ENCODE data around the gene NKX2-4. TPM values are rescaled to one million over a fixed set of nuclear protein-coding genes. Genes with fewer than 3 reads are reported as not detected.

NKX2-4 gene
- total and polyA plus RNA-seq, 2 donors (not counting 1 experiment from before 2014, with no cell fraction given) = not detected

DNA sequence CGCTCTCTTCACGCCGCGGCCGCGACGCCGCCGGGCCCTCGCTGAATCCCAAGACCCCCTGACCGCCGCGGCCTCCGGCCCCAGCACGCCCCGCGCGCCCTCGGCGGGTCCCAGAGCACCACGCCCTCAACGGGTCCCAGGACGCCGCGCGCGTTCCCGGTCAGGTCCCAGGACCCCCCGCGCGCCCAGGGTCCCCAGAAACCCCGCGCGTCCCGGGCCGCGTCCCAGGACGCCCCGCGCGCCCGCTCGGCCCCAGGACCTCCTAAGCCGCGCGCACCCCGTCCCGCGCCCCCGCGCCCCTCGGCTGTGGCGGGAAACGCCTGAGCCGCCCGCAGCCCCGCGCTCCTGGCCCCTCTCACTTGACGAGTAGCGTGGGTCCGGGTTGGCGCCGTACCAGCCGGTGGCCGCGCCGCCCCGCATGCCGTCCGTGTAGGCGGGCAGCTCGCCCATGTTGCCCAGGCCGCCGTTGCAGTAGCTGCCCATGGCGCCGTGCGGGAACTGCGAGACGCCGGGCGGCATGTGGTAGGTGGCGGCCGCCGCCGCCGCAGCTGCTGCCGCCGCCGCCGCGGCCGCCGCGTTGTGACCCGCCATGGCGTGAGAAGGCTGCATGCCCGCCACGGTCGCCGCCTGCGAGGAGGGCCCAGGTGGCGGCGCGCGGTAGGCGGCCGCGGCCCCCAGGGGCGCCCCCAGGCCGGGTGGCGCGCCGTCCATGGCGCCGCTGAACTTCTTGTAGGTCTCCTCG is 556 bp downstream of the NKX2-4 start:
- H3K9me3 Mint-ChIP-seq (ENCODE audit: insufficient read depth) = no peaks in the 10 kb centered on the region
- Histone ChIP-seq H3K27me3 (replicated peaks in 1 of 4; ENCODE audit: control extremely low read depth in 1 of 4, control insufficient read depth in 3 of 4, insufficient read depth in 4 of 4, low read length in 3 of 4) (peaks cover 6 to 73% (median 48%) of the 10 kb centered on the region in 4 experiments), H2AFZ (ENCODE audit: insufficient read depth, low read depth, low read length, poor library complexity, severe bottlenecking) (peak overlapping the region; percentile 55), H3K4me3 (ENCODE audit: control extremely low read depth in 1 of 5, extremely low read depth in 1 of 5, insufficient read depth in 1 of 5, low read depth in 2 of 5, low read length in 4 of 5) (peak overlapping the region in 1 of 5 experiments; percentile 3), H3K9me3 (ENCODE audit: control extremely low read depth in 1 of 3, control insufficient read depth in 2 of 3, insufficient read depth in 1 of 3, low read length in 2 of 3) (peaks cover 2 to 9% (median 8%) of the 10 kb centered on the region in 3 donors), H3K4me1 (ENCODE audit: control insufficient read depth in 2 of 2, insufficient read depth in 2 of 2, low read length in 2 of 2) (peaks cover 11 to 27% of the 10 kb centered on the region in 2 donors), H3K4me2 (replicated peaks; ENCODE audit: low read depth, low read length, poor library complexity, severe bottlenecking) (peak overlapping the region; percentile 66), H3K9ac (ENCODE audit: low read length) (no peak overlapping the region), H4K20me1 (ENCODE audit: control insufficient read depth, insufficient read depth, low read length, poor library complexity, severe bottlenecking) (no peaks in the 10 kb centered on the region), H3K79me2 (ENCODE audit: control insufficient read depth, insufficient read depth, low read length) (no peaks in the 10 kb centered on the region), H3K27ac (ENCODE audit: low read length in 2 of 2) (no peak overlapping the region), H3K36me3 (replicated peaks in 1 of 2; ENCODE audit: control extremely low read depth in 1 of 2, control insufficient read depth in 1 of 2, extremely low read depth in 1 of 2, insufficient read depth in 2 of 2, low read length in 1 of 2) (no peaks in the 10 kb centered on the region)
- H3K27ac Mint-ChIP-seq = no peak overlapping the region
- POLR2A ChIA-PET = no interaction called here
- intact Hi-C loops (cut with micrococcal nuclease) = loop anchor here (5.0 to 10.0 kb wide), 2 partner anchors 92 to 111 kb away; partner anchors contain the start of gene XRN2
- peak; percentile 17 for ATAC-seq (ENCODE audit: low read depth)
- no peak overlapping the region for H3K4me3 Mint-ChIP-seq
- TF ChIP-seq, protein P1, sequence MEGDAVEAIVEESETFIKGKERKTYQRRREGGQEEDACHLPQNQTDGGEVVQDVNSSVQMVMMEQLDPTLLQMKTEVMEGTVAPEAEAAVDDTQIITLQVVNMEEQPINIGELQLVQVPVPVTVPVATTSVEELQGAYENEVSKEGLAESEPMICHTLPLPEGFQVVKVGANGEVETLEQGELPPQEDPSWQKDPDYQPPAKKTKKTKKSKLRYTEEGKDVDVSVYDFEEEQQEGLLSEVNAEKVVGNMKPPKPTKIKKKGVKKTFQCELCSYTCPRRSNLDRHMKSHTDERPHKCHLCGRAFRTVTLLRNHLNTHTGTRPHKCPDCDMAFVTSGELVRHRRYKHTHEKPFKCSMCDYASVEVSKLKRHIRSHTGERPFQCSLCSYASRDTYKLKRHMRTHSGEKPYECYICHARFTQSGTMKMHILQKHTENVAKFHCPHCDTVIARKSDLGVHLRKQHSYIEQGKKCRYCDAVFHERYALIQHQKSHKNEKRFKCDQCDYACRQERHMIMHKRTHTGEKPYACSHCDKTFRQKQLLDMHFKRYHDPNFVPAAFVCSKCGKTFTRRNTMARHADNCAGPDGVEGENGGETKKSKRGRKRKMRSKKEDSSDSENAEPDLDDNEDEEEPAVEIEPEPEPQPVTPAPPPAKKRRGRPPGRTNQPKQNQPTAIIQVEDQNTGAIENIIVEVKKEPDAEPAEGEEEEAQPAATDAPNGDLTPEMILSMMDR (IDR thresholded peaks at IDR 0.05) = no peak
- no peak for TF ChIP-seq EZH2 (IDR thresholded peaks at IDR 0.05; ENCODE audit: borderline replicate concordance, insufficient read depth, low read depth, low read length, poor library complexity, severe bottlenecking)
- CTCF ChIA-PET = interaction anchor here (1.3 kb wide), 1 partner anchor 161 kb away, joined by 3 read pairs; no protein-coding TSS in a partner anchor
- H3K4me1 Mint-ChIP-seq = peaks cover 17% of the 10 kb centered on the region
- WGBS (ENCODE audit: insufficient coverage) = 9% methylated on average over 116 of the region's 116 CpGs
- peaks cover 65% of the 10 kb centered on the region for H3K27me3 Mint-ChIP-seq
- DNase-seq = peak; percentile 54
